DOHH2 (cell line): ENCODE data around the gene XRCC5.

Experiments
- H3F3A ChIP-seq: fragments of 200-600 bp; sonication (generic), shearing (Covaris generic); 2 replicates; pipeline ENCODE4 v1.6.0; 2016; ENCODE audit warnings: antibody characterized with exemption, mild to moderate bottlenecking; ENCODE audit not compliant: control insufficient read depth, insufficient read depth
- H3K27ac ChIP-seq: fragments of 200-600 bp; sonication (generic); 2 replicates; pipeline ENCODE4 v1.5.1; 2014; ENCODE audit warnings: low read depth, mild to moderate bottlenecking, low read length, moderate library complexity
- H3K27me3 ChIP-seq: fragments of 200-600 bp; sonication (generic); 2 replicates; pipeline ENCODE4 v1.6.1; 2014; ENCODE audit warnings: mild to moderate bottlenecking, low read length, mixed read lengths; ENCODE audit not compliant: control insufficient read depth
- H3K36me3 ChIP-seq: fragments of 200-600 bp; sonication (generic); 2 replicates; pipeline ENCODE4 v1.6.1; 2014; ENCODE audit warnings: mild to moderate bottlenecking, low read length, moderate library complexity, mixed read lengths; ENCODE audit not compliant: control insufficient read depth
- H3K4me1 ChIP-seq: fragments of 200-600 bp; sonication (generic); 2 replicates; pipeline ENCODE4 v1.6.1; 2014; ENCODE audit warnings: mild to moderate bottlenecking, low read length, mixed read lengths; ENCODE audit not compliant: control insufficient read depth
- H3K4me2 ChIP-seq: fragments of 200-600 bp; sonication (generic); 2 replicates; pipeline ENCODE4 v1.6.0; 2014; ENCODE audit warnings: mild to moderate bottlenecking, low read length, moderate library complexity
- H3K4me3 ChIP-seq: fragments of 200-600 bp; sonication (generic); 2 replicates; pipeline ENCODE4 v1.5.1; 2014; ENCODE audit warnings: mild to moderate bottlenecking, low read length, mixed read lengths
- H3K79me2 ChIP-seq: fragments of 200-600 bp; sonication (generic); 2 replicates; pipeline ENCODE4 v1.6.1; 2014; ENCODE audit warnings: mild to moderate bottlenecking, low read length, mixed read lengths; ENCODE audit not compliant: control insufficient read depth
- H3K9me2 ChIP-seq: fragments of 200-600 bp; sonication (generic); replicated peaks from 2 replicates; pipeline ENCODE4 v1.6.1; 2014; ENCODE audit warnings: mild to moderate bottlenecking, low read length, mixed read lengths; ENCODE audit not compliant: control insufficient read depth
- H3K9me3 ChIP-seq: fragments of 200-600 bp; sonication (generic); 2 replicates; pipeline ENCODE4 v1.6.1; 2014; ENCODE audit warnings: antibody characterized with exemption, low read length, mixed read lengths; ENCODE audit not compliant: control insufficient read depth, insufficient read depth
- H4K20me1 ChIP-seq: fragments of 200-600 bp; sonication (generic); 2 replicates; pipeline ENCODE4 v1.6.0; 2014; ENCODE audit warnings: low read depth, mild to moderate bottlenecking, antibody characterized with exemption, low read length, moderate library complexity; ENCODE audit not compliant: control insufficient read depth, insufficient read depth
- CTCF ChIP-seq: fragments of 200-600 bp; sonication (generic); IDR thresholded peaks from one replicate; pipeline ENCODE4 v1.5.1; 2014; ENCODE audit warnings: antibody characterized with exemption, mild to moderate bottlenecking, low read depth, low read length; ENCODE audit not compliant: poor library complexity, severe bottlenecking
- EZH2phosphoT487 ChIP-seq: fragments of 200-600 bp; sonication (generic); IDR thresholded peaks from 2 replicates; pipeline ENCODE4 v1.6.1; 2017; ENCODE audit warnings: borderline replicate concordance, mild to moderate bottlenecking, antibody characterized with exemption, low read length, moderate library complexity, mixed read lengths

The XRCC5 gene

GRCh38 chr2:216155954-216156353, 46.8 kb downstream of the XRCC5 start:
- Histone ChIP-seq H3K27ac (no peak overlapping the region), H3K9me2 (no peaks in the 10 kb centered on the region), H3F3A (no peaks in the 10 kb centered on the region), H3K79me2 (peaks cover 50% of the 10 kb centered on the region), H3K4me1 (no peaks in the 10 kb centered on the region), H3K4me2 (no peak overlapping the region), H3K27me3 (no peaks in the 10 kb centered on the region), H3K36me3 (peaks cover 96% of the 10 kb centered on the region), H3K9me3 (no peaks in the 10 kb centered on the region), H4K20me1 (no peaks in the 10 kb centered on the region), H3K4me3 (no peak overlapping the region)
- TF ChIP-seq EZH2phosphoT487, result no peak
- TF ChIP-seq CTCF, result no peak

- Histone ChIP-seq H3K79me2 (peaks cover 44% of the 10 kb centered on the region), H4K20me1 (no peaks in the 10 kb centered on the region), H3K36me3 (peaks cover 96% of the 10 kb centered on the region)
Measured at GRCh38 chr2:216156822-216157221, 47.7 kb downstream of the XRCC5 start.

GRCh38 chr2:216159144-216159543, 50.0 kb downstream of the XRCC5 start:
- TF ChIP-seq EZH2phosphoT487 (no peak), CTCF (no peak)
- Histone ChIP-seq H3K9me2 (no peaks in the 10 kb centered on the region), H3K9me3 (no peaks in the 10 kb centered on the region), H3K36me3 (peaks cover 96% of the 10 kb centered on the region), H3K4me2 (no peak overlapping the region), H3K27me3 (no peaks in the 10 kb centered on the region), H3K4me3 (no peak overlapping the region), H3K79me2 (peaks cover 42% of the 10 kb centered on the region), H3K27ac (no peak overlapping the region), H4K20me1 (no peaks in the 10 kb centered on the region), H3K4me1 (no peaks in the 10 kb centered on the region), H3F3A (no peaks in the 10 kb centered on the region)

More at GRCh38 chr2:216156822-216157221, 47.7 kb downstream of the XRCC5 start:
- Histone ChIP-seq H3K4me1 (no peaks in the 10 kb centered on the region), H3K4me2 (no peak overlapping the region), H3F3A (no peaks in the 10 kb centered on the region), H3K4me3 (no peak overlapping the region), H3K27me3 (no peaks in the 10 kb centered on the region), H3K9me3 (no peaks in the 10 kb centered on the region), H3K9me2 (no peaks in the 10 kb centered on the region), H3K27ac (no peak overlapping the region)
- TF ChIP-seq CTCF (no peak), EZH2phosphoT487 (no peak)

GRCh38 chr2:216159646-216160045, 50.5 kb downstream of the XRCC5 start:
- Histone ChIP-seq H3K27ac (no peak overlapping the region), H3F3A (no peaks in the 10 kb centered on the region), H3K4me2 (no peak overlapping the region), H3K4me1 (no peaks in the 10 kb centered on the region), H3K79me2 (peaks cover 37% of the 10 kb centered on the region), H3K27me3 (no peaks in the 10 kb centered on the region), H3K9me2 (no peaks in the 10 kb centered on the region), H3K36me3 (peaks cover 96% of the 10 kb centered on the region), H3K9me3 (no peaks in the 10 kb centered on the region), H4K20me1 (no peaks in the 10 kb centered on the region), H3K4me3 (no peak overlapping the region)
- TF ChIP-seq EZH2phosphoT487 (no peak), CTCF (no peak)
